ENCODE measurements around the gene CCT6A.
"Not testable (repeated sequence)": the region's sequence is repeated elsewhere in the genome, so short reads cannot be mapped to it uniquely, and the experiment has no call there.

Gene CCT6A, protein sequence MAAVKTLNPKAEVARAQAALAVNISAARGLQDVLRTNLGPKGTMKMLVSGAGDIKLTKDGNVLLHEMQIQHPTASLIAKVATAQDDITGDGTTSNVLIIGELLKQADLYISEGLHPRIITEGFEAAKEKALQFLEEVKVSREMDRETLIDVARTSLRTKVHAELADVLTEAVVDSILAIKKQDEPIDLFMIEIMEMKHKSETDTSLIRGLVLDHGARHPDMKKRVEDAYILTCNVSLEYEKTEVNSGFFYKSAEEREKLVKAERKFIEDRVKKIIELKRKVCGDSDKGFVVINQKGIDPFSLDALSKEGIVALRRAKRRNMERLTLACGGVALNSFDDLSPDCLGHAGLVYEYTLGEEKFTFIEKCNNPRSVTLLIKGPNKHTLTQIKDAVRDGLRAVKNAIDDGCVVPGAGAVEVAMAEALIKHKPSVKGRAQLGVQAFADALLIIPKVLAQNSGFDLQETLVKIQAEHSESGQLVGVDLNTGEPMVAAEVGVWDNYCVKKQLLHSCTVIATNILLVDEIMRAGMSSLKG

DNA sequence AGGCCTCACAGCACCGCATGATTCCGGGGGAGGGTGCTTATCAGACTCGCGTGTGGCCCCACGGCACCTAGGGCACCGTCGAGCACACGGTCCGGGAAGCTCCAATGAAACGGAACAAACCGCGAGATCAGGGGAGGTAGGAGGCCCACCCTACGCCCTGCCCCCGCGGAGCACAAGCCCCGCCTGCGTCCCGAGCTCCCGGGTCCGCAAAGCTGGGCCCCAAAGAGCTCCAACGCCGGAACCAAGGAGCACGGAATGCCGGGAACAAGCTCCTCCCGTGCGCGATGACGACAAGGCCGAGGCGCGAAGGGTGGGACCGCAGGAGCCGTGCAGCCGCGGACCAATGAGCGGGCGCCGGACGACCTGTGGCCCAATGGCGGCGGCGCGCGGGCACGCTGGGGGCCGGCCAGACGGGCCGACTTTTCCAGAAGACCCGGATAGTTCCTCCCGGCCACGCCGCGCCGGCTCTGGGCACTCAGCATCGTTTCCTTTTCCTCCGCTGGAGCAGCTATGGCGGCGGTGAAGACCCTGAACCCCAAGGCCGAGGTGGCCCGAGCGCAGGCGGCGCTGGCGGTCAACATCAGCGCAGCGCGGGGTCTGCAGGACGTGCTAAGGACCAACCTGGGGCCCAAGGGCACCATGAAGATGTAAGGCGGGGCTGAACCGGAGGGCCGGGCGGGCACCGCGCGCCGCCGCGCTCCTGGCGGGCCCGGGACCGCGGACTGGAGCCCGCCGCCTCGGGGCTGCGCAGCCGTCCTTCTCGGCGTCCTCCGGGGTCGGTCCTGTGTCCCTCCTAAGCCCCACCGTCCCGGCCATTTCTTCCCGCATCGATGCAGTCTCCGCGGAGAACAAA, at the start of gene CCT6A, which contains the start of gene PSPH:
CCT6A (plus strand) TSS at position 427 of the 853 bp plus-strand sequence; CDS start at position 511, 84 bp downstream.
PSPH (minus strand) TSS at position 106 of the 853 bp plus-strand sequence. CDS start 30,232 bp downstream, outside the sequence.
- Mint-ChIP-seq H3K9me3 (ENCODE audit: low read depth) (no peaks in the 10 kb centered on the region), H3K27me3 (no peaks in the 10 kb centered on the region), H3K36me3 (peaks cover 7% of the 10 kb centered on the region)

DNA sequence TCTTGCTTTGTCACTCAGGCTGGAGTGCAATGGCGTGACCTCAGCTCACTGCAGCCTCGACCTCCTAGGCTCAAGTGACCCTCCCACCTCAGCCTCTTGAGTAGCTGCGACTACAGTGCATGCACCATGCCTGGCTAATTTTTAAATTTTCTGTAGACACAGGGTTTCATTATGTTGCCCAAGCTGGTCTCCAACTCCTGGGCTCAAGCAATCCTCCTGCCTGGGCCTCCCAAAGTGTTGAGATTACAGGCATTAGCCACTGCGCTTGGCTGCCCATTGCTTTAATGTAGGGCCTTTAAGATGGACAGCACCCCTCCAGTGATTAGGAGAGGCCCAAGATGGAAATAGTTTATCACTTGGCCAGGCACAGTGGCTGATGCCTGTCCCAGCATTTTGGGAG, 47.8 kb upstream of the CCT6A start:
- Mint-ChIP-seq H3K27ac (no peak overlapping the region), H3K4me1 (ENCODE audit: low read depth) (peaks cover 4% of the 10 kb centered on the region), H3K9me3 (ENCODE audit: low read depth) (no peaks in the 10 kb centered on the region), H3K36me3 (peaks cover 3% of the 10 kb centered on the region), H3K27me3 (no peaks in the 10 kb centered on the region), H3K4me3 (no peak overlapping the region)

More for the DNA sequence above, at the start of gene CCT6A, which contains the start of gene PSPH:
- H3K4me3 Mint-ChIP-seq: peak within 1 kb of the TSS; percentile 99
- H3K4me1 Mint-ChIP-seq (ENCODE audit: low read depth): peaks cover 44% of the 10 kb centered on the region
- peak within 1 kb of the TSS; percentile 98 for H3K27ac Mint-ChIP-seq

DNA sequence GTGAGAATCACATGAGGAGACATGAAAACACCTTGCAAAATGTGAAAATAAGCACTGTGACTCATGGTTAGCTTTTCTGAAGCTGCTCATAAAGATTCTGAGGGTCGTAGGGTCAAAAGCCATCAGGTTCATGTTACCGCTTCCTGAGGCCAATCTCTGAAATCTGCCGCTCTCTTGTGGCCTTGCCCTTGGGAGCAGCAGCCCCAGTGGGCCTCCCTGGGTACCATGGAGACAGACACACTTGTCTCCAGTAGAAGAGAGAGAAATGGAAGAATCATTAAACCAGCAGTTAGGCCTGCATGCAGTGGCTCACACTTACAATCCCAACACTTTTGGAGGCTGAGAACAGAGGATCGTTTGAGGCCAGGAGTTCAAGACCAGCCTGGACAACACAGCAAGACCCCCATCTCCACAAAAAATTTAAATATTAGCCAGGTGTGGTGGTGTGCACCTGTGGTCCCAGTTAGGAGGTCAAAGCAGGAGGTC, 44.4 kb upstream of the CCT6A start:
- Mint-ChIP-seq H3K27me3 (no peaks in the 10 kb centered on the region), H3K27ac (no peak overlapping the region), H3K4me1 (ENCODE audit: low read depth) (no peaks in the 10 kb centered on the region), H3K4me3 (no peak overlapping the region), H3K9me3 (ENCODE audit: low read depth) (no peaks in the 10 kb centered on the region), H3K36me3 (no peaks in the 10 kb centered on the region)

DNA sequence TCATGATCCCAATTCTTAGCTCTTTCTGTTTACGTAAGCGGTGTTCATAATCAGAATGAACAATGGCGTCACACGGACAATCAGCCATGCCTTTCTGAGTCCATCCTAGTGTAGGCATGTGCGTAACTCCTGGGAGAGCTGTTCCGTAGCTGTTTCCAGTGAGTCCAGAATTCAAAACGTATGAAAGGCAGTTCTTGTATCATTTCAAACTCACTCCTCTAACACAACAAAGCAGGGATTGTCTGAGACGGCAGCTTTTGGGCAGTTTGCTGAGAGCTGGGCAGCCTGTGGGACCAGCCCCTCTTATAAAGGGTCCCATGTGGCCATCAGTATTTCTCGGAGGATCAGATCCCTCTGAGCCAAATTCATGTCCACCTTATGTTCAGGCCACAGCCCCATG, 43.7 kb upstream of the CCT6A start:
- Mint-ChIP-seq H3K27me3 (no peaks in the 10 kb centered on the region), H3K4me1 (ENCODE audit: low read depth) (no peaks in the 10 kb centered on the region), H3K9me3 (ENCODE audit: low read depth) (no peaks in the 10 kb centered on the region), H3K27ac (no peak overlapping the region), H3K4me3 (no peak overlapping the region), H3K36me3 (no peaks in the 10 kb centered on the region)

DNA sequence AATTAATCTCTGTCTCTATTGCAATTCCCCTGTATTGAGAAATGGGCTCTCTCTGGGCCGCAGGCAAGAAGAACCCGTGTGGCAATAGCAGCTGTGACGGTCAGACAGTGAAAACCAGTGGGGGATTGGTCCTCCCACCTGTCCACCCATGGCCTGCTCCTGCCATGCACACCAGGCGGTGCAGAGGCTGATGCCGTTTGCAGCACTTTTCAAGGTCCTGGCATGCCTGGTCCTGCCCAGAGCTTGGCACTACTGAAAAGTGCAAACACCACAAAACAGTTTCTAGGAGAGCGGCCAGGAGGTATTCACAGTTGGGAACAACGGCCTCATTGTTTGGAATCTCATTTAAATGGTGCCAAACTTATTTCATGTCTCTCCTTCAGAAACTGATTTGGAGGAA, 41.9 kb upstream of the CCT6A start:
- Mint-ChIP-seq H3K4me3 (no peak overlapping the region), H3K36me3 (no peaks in the 10 kb centered on the region), H3K4me1 (ENCODE audit: low read depth) (no peaks in the 10 kb centered on the region), H3K9me3 (ENCODE audit: low read depth) (no peaks in the 10 kb centered on the region), H3K27me3 (no peaks in the 10 kb centered on the region), H3K27ac (no peak overlapping the region)

DNA sequence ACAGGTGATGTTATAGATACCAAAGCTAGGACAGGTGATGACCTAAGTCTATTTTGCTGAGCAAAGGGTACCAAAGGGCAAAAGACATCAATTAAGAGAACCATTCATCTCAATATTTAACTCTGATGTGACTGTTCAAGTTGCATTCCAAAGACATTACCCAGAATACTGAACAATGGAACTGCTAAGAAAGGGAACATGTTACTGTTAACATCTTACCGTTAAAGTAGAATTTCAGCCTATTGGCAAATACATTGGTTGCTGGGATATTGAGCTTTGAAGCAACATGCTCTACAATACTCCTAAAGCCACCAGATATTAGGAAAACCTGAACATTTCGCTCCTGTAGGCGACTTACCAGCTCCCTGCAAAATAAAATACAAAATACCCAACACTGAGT, 34.5 kb upstream of the CCT6A start:
- H3K4me1 Mint-ChIP-seq (ENCODE audit: low read depth); H3K36me3 Mint-ChIP-seq; H3K27me3 Mint-ChIP-seq; H3K4me3 Mint-ChIP-seq; H3K9me3 Mint-ChIP-seq (ENCODE audit: low read depth); H3K27ac Mint-ChIP-seq: not testable (repeated sequence)

DNA sequence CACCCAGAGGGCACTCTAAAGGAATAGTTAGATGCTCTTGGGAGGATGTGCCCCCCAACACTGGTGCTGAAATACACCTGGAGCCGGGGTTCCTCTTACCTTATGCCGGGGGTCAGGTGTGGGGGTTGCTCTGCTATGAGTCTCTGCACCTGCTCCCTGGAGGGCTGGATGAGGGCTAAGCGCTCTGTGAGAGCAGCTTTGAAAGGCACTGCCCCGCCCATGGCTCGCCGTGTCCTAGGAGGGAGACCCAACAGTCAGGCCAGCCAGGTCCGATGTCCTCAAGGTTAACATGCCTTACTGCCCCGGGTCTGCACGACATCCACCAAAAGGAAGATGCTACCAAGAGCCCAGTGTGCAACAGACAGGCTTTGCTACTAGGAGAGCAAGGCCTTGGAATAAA, 32.1 kb upstream of the CCT6A start:
- Mint-ChIP-seq H3K9me3 (ENCODE audit: low read depth) (no peaks in the 10 kb centered on the region), H3K27ac (no peak overlapping the region), H3K36me3 (peaks cover 2% of the 10 kb centered on the region), H3K4me1 (ENCODE audit: low read depth) (no peaks in the 10 kb centered on the region), H3K27me3 (no peaks in the 10 kb centered on the region), H3K4me3 (no peak overlapping the region)

DNA sequence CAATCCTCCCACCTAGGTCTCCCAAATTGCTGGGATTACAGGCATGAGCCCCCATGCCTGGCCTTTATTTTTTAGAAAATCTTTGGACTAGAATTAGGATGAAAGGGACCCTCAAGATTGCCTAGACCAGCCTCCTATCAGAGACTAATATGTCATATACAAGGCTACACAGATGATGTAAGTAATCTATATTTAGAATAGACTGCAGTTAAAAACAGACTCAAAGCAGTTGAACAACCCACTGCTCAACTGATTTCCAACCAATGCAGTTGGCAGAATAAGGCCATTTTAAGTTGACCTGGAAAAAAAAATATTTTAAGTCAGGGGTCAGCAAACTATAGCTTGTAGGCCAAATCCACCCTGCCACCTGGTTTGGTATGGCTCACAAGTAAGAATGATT, 28.1 kb upstream of the CCT6A start:
- Mint-ChIP-seq H3K4me3 (no peak overlapping the region), H3K4me1 (ENCODE audit: low read depth) (no peaks in the 10 kb centered on the region), H3K27me3 (no peaks in the 10 kb centered on the region), H3K9me3 (ENCODE audit: low read depth) (no peaks in the 10 kb centered on the region), H3K36me3 (peaks cover 4% of the 10 kb centered on the region), H3K27ac (no peak overlapping the region)

DNA sequence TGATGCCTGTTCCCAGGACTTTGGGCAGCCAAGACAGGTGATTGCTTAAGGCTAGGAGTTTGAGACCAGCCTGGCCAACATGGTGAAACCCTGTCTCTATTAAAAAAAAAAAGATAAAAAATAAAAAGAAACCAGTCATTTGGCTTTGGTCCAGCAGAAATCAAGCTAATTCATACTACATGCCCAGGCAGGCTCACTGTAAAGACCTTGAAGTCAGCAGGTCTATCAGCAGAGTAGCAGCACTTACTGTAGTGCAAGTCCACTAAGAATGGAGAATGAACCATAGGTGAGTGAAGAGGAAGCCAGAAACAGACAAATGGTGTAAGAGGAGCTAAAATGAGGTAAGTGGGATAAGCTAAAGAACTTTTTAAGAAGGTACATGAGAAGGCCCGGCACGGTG, 25.0 kb upstream of the CCT6A start:
- H3K4me3 Mint-ChIP-seq: no peak overlapping the region
- H3K4me1 Mint-ChIP-seq (ENCODE audit: low read depth): no peaks in the 10 kb centered on the region
- H3K9me3 Mint-ChIP-seq (ENCODE audit: low read depth): no peaks in the 10 kb centered on the region
- peaks cover 7% of the 10 kb centered on the region for H3K36me3 Mint-ChIP-seq
- no peaks in the 10 kb centered on the region for H3K27me3 Mint-ChIP-seq
- no peak overlapping the region for H3K27ac Mint-ChIP-seq

DNA sequence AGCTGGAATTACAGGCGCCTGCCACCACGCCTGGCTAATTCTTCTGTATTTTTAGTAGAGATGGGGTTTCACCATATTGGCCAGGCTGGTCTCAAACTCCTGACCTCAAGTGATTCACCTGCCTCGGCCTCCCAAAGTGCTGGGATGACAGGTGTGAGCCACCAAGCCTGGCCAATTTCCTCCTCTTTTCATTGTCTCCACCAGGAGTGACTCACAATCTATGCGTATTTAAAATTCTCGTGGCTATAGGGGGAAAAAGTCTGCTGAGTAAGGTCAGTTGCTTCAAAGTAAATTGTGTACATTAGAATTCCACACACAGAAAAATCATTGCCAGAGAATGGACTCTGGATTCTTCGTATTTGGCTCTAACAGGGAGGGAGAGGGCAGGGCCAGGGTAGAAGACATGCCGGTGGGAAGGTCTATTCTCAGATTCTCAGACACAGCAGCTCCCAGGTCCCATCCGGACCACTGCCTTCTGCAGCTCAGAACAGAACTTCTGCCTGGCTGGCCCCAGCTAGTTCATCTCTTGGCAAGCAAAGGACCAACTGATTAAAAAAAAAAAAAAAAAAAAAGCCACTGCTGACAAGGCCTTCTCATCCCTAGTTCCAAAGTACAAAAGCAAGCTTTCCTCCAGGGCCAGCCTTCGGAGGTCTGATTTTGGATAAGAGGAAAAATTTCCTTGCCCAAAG, 22.5 kb upstream of the CCT6A start:
- no peak overlapping the region for H3K27ac Mint-ChIP-seq
- no peak overlapping the region for H3K4me3 Mint-ChIP-seq
- no peaks in the 10 kb centered on the region for H3K27me3 Mint-ChIP-seq
- no peaks in the 10 kb centered on the region for H3K9me3 Mint-ChIP-seq (ENCODE audit: low read depth)
- peaks cover 8% of the 10 kb centered on the region for H3K4me1 Mint-ChIP-seq (ENCODE audit: low read depth)
- peaks cover 7% of the 10 kb centered on the region for H3K36me3 Mint-ChIP-seq

DNA sequence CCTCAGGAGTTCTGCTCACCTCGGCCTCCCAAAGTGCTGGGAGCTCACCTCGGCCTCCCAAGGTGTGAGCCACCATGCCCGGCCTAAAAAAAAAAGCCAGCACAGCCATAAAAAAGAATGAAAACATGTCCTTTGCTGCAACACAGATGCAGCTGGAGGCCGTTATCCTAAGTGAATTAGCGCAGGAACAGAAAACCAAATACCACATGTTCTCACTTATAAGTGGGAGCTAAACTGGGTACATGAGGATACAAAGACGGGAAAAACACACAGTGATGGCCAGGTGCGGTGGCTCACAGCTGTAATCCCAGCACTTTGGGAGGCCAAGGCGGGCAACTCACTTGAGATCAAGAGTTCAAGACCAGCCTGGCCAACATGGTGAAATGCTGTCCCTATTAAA, 21.2 kb upstream of the CCT6A start:
- Mint-ChIP-seq H3K27ac (no peak overlapping the region), H3K27me3 (no peaks in the 10 kb centered on the region), H3K4me3 (no peak overlapping the region), H3K9me3 (ENCODE audit: low read depth) (no peaks in the 10 kb centered on the region), H3K36me3 (peaks cover 7% of the 10 kb centered on the region), H3K4me1 (ENCODE audit: low read depth) (peaks cover 8% of the 10 kb centered on the region)

DNA sequence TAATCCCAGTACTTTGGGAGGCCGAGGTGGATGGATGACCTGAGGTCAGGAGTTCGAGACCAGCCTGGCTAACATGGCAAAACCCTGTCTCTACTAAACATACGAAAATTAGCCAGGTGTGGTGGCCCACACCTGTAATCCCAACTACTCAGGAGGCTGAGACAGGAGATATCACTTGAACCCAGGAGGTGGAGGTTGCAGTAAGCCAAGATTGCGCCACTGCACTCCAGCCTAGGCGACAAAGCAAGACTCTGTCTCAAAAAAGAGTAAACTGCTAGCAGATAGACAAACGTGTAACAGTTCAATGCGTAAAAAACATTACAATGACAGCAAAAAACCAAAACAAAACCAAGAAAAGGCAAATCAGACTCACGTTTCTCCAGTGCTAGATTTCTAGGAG, 20.0 kb upstream of the CCT6A start:
- not testable (repeated sequence) for H3K4me3 Mint-ChIP-seq; H3K27ac Mint-ChIP-seq; H3K9me3 Mint-ChIP-seq (ENCODE audit: low read depth); H3K36me3 Mint-ChIP-seq; H3K4me1 Mint-ChIP-seq (ENCODE audit: low read depth); H3K27me3 Mint-ChIP-seq

DNA sequence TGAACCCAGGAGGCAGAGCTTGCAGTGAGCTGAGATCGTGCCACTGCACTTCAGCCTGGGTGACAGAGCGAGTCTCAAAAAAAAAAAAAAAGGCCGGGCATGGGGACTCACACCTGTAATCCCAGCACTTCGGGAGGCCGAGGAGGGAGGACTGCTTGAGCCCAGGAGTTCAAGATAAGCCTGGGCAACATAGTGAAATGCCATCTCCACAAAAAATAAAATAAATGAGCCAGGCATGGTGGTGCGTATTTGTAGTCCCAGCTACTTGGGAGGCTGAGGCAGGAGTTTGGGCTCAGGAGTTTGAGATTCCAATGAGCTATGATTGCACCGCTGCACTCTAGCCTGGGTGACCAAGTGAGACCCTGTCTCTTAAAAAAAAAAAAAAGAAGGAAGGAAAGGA, 19.0 kb upstream of the CCT6A start:
- not testable (repeated sequence) for H3K4me1 Mint-ChIP-seq (ENCODE audit: low read depth); H3K9me3 Mint-ChIP-seq (ENCODE audit: low read depth); H3K36me3 Mint-ChIP-seq; H3K27ac Mint-ChIP-seq; H3K27me3 Mint-ChIP-seq
- peak overlapping the region; percentile 32 for H3K4me3 Mint-ChIP-seq

DNA sequence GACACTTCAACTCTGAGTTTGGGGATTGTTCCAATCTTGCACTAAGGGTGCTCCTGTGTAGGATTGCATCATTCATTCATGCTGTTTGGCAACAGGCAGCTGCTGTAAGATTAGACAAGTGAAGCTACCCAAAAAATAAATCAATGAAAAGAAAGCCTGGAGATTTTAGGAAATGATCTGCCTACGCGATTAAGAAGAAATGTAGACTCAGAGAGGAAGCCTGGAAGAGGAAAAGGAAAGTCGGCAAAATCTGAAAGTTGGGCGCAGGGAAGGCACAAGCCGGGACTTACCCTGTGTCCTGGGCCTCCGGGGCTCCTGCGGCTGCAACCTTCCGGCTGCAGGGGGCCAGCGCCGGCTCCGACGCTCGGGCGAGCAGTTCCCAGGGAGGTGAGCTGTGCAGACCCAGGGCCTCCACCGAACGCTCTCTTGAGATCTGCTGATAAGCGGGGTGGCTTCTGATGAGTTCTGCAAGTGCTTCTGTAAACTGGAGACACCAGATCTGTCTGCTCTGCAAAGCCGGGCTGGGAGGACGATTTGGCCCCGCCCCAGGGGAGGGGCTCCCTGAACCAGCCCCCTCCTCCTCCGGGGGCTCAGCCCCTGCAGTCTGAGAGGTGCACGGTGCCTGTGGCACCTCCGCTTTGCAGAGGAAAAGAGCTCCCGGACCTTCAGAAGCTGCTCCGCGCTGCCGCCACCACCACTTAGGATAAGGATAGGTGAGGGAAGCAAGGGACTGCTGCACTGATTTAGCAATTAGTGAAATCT, 17.7 kb upstream of the CCT6A start:
- no peaks in the 10 kb centered on the region for H3K27me3 Mint-ChIP-seq
- H3K9me3 Mint-ChIP-seq (ENCODE audit: low read depth): no peaks in the 10 kb centered on the region
- peak overlapping the region; percentile 66 for H3K27ac Mint-ChIP-seq
- H3K36me3 Mint-ChIP-seq: peaks cover 3% of the 10 kb centered on the region
- peak overlapping the region; percentile 92 for H3K4me3 Mint-ChIP-seq
- H3K4me1 Mint-ChIP-seq (ENCODE audit: low read depth): peaks cover 8% of the 10 kb centered on the region
